SK-N-SH (cell line): ENCODE results near the gene GRM8. TPM values are rescaled to one million over a fixed set of nuclear protein-coding genes. Genes with fewer than 3 reads are reported as not detected.
"Not testable (repeated sequence)": the region's sequence is repeated elsewhere in the genome, so short reads cannot be mapped to it uniquely, and the experiment has no call there.

ENCODE experiments used
- CTCF ChIA-PET: fragments of 300-600, 350-600 bp; formaldehyde crosslinking; extraction: SDS; loops from one replicate; lab custom pipeline; 2021; lab: Yijun Ruan, JAX
- POLR2A ChIA-PET: fragments of 350-600 bp; sonication (Branson Sonifier 250); formaldehyde crosslinking; extraction: SDS; loops from one replicate; lab custom pipeline; 2020; ENCODE audit warnings: antibody characterized with exemption, inconsistent platforms; lab: Yijun Ruan, JAX
- DNase-seq: peaks from one replicate; pipeline ENCODE4 v3.0.0; 2012
- H2AFZ ChIP-seq: fragments of 200-600 bp; sonication (generic); 2 replicates; pipeline ENCODE4 v1.8.1; 2016; ENCODE audit warnings: antibody characterized with exemption, mild to moderate bottlenecking, low read depth
- H3F3A ChIP-seq: fragments of 200-600 bp; sonication (generic); replicated peaks from 2 replicates; pipeline ENCODE3; 2016; ENCODE audit warnings: antibody characterized with exemption, mild to moderate bottlenecking; ENCODE audit not compliant: insufficient read depth
- H3K27ac ChIP-seq, 2 experiments: fragments of 200-500 bp in 1 of 2; fragments of 200-600 bp in 1 of 2; sonication (Bioruptor generic) in 1 of 2; sonication (generic), shearing (Covaris generic) in 1 of 2; 2 replicates each; pipeline versions ENCODE4 v1.5.1 to v1.6.1; 2014 to 2016; ENCODE audit warnings: low read depth in 2 of 2, inconsistent platforms in 1 of 2, low read length in 1 of 2, mild to moderate bottlenecking in 1 of 2, mixed read lengths in 1 of 2
- H3K27me3 ChIP-seq: fragments of 200-600 bp; sonication (generic), shearing (Covaris generic); 2 replicates; pipeline ENCODE4 v1.6.1; 2016; ENCODE audit warnings: mixed run types; ENCODE audit not compliant: insufficient read depth
- H3K36me3 ChIP-seq, 2 experiments: fragments of 200-500 bp in 1 of 2; fragments of 200-600 bp in 1 of 2; sonication (Bioruptor generic) in 1 of 2; sonication (generic) in 1 of 2; replicated peaks in 1 of 2; 2 replicates each; pipeline versions ENCODE3 to v1.5.1; 2014 to 2016; ENCODE audit warnings: low read length in 1 of 2, mild to moderate bottlenecking in 1 of 2; ENCODE audit not compliant: insufficient read depth in 2 of 2, control insufficient read depth in 1 of 2
- H3K4me1 ChIP-seq, 2 experiments: fragments of 200-500 bp in 1 of 2; fragments of 200-600 bp in 1 of 2; sonication (Bioruptor generic) in 1 of 2; sonication (generic), shearing (Covaris generic) in 1 of 2; 2 replicates each; pipeline versions ENCODE4 v1.5.1 to v1.6.1; 2014 to 2016; ENCODE audit warnings: low read depth in 1 of 2, low read length in 1 of 2, mixed run types in 1 of 2; ENCODE audit not compliant: insufficient read depth in 2 of 2, control insufficient read depth in 1 of 2
- H3K4me2 ChIP-seq: fragments of 200-600 bp; sonication (generic), shearing (Covaris generic); 2 replicates; pipeline ENCODE4 v1.6.1; 2017; ENCODE audit warnings: mixed run types
- H3K4me3 ChIP-seq, 2 experiments: fragments of 200-500 bp in 1 of 2; fragments of 200-600 bp in 1 of 2; sonication (Bioruptor generic) in 1 of 2; sonication (generic), shearing (Covaris generic) in 1 of 2; 2 replicates each; pipeline versions ENCODE4 v1.5.1 to v1.8.1; 2014 to 2016; ENCODE audit warnings: low read depth in 2 of 2, inconsistent platforms in 1 of 2, low read length in 1 of 2, mild to moderate bottlenecking in 1 of 2, mixed read lengths in 1 of 2, moderate library complexity in 1 of 2
- H3K79me2 ChIP-seq: fragments of 200-600 bp; sonication (generic); 2 replicates; pipeline ENCODE4 v1.8.1; 2017; ENCODE audit warnings: mild to moderate bottlenecking; ENCODE audit not compliant: insufficient read depth
- H3K9ac ChIP-seq: fragments of 200-600 bp; sonication (generic); 2 replicates; pipeline ENCODE4 v1.6.1; 2017; ENCODE audit warnings: mixed run types
- H3K9me2 ChIP-seq: fragments of 200-600 bp; sonication (generic); 2 replicates; pipeline ENCODE4 v1.6.1; 2017; ENCODE audit warnings: mixed run types
- H3K9me3 ChIP-seq: fragments of 200-600 bp; sonication (generic); 2 replicates; pipeline ENCODE4 v1.6.1; 2017; ENCODE audit warnings: mixed run types, mild to moderate bottlenecking, moderate library complexity
- H4K20me1 ChIP-seq: fragments of 200-600 bp; sonication (generic); 2 replicates; pipeline ENCODE4 v1.6.1; 2017; ENCODE audit warnings: mild to moderate bottlenecking, mixed run types; ENCODE audit not compliant: insufficient read depth
- CTCF ChIP-seq: fragments of 200-600 bp; sonication (generic); IDR thresholded peaks from 2 replicates; pipeline ENCODE4 v1.6.1; 2017; ENCODE audit warnings: antibody characterized with exemption, mild to moderate bottlenecking, moderate library complexity
- MAX ChIP-seq: IDR thresholded peaks from 2 replicates; pipeline ENCODE4 v1.4.0; 2012; ENCODE audit warnings: low read depth
- MEF2A ChIP-seq: IDR thresholded peaks from 2 replicates; pipeline ENCODE4 v1.4.0; 2012; ENCODE audit warnings: low read depth, borderline replicate concordance
- MXI1 ChIP-seq: IDR thresholded peaks from 2 replicates; pipeline ENCODE4 v1.6.1; 2012; ENCODE audit warnings: mild to moderate bottlenecking, low read depth, low read length, improper control_type of control experiment
- NFIC ChIP-seq: IDR thresholded peaks from 2 replicates; pipeline ENCODE4 v1.4.0; 2012; ENCODE audit warnings: borderline replicate concordance
- RCOR1 ChIP-seq: fragments of 150-350 bp; IDR thresholded peaks from 2 replicates; pipeline ENCODE4 v1.6.1; 2017; ENCODE audit warnings: antibody characterized with exemption, low read length
- REST ChIP-seq: IDR thresholded peaks from 2 replicates; pipeline ENCODE4 v1.6.1; 2012; ENCODE audit warnings: mild to moderate bottlenecking, low read depth, low read length, moderate library complexity
- RFX5 ChIP-seq: IDR thresholded peaks from 2 replicates; pipeline ENCODE4 v1.6.1; 2012; ENCODE audit warnings: mild to moderate bottlenecking, improper control_type of control experiment, low read length
- RXRA ChIP-seq: IDR thresholded peaks from 2 replicates; pipeline ENCODE4 v1.4.0; 2012; ENCODE audit warnings: low read depth, mild to moderate bottlenecking, borderline replicate concordance
- SIN3A ChIP-seq: IDR thresholded peaks from 2 replicates; pipeline ENCODE4 v1.6.1; 2012; ENCODE audit warnings: low read depth, mild to moderate bottlenecking, low read length, moderate library complexity, borderline replicate concordance
- TAF1 ChIP-seq: IDR thresholded peaks from 2 replicates; pipeline ENCODE4 v1.6.1; 2012; ENCODE audit warnings: low read depth, mild to moderate bottlenecking, low read length, moderate library complexity, borderline replicate concordance
- USF2 ChIP-seq: fragments of 150-350 bp; IDR thresholded peaks from 2 replicates; pipeline ENCODE4 v1.6.1; 2017; ENCODE audit warnings: antibody characterized with exemption, low read length, low read depth, borderline replicate concordance
- ZBTB33 ChIP-seq: IDR thresholded peaks from 2 replicates; pipeline ENCODE4 v1.4.0; 2012; ENCODE audit warnings: low read depth, borderline replicate concordance
- WGBS: methylation state at CpG from one replicate; pipeline ENCODE4 v1.1.6; 2017; ENCODE audit warnings: low lambda C conversion rate; 5-methylcytosine and 5-hydroxymethylcytosine counted together
- polyA plus RNA-seq, 3 experiments: library from polyadenylated mRNA; depleted of rRNA; stranded (reverse); fragments of >200 nt; gene quantifications; 2 replicates each; pipeline ENCODE4 v1.2.3, GENCODE V29; 2012

GRM8 gene
- polyA plus RNA-seq, 1 of the 3 experiments (the other 2 are of a cell fraction), result 0.10 TPM

- no peaks in the 10 kb centered on the region for H3K27me3 ChIP-seq
- no peaks in the 10 kb centered on the region for H3K9me2 ChIP-seq
- no peaks in the 10 kb centered on the region for H4K20me1 ChIP-seq
- WGBS, result 50% methylated on average over 4 of the region's 4 CpGs
- H3K9me3 ChIP-seq, result no peaks in the 10 kb centered on the region
- H3K27ac ChIP-seq, result no peak overlapping the region
- H3K4me1 ChIP-seq, result no peaks in the 10 kb centered on the region
- no peak overlapping the region for H3K4me3 ChIP-seq
- no peak for DNase-seq
- ChIA-PET CTCF (interaction anchor here (1.0 to 1.6 kb wide), 3 partner anchors 18 to 1821 kb away, joined by 3 to 6 read pairs (median 4); no protein-coding TSS in a partner anchor), POLR2A (no interaction called here)
- no peak overlapping the region for H3K9ac ChIP-seq
- H3K36me3 ChIP-seq, result no peaks in the 10 kb centered on the region
- H2AFZ ChIP-seq, result no peak overlapping the region
- H3F3A ChIP-seq, result no peaks in the 10 kb centered on the region
- H3K79me2 ChIP-seq, result no peaks in the 10 kb centered on the region
- no peak overlapping the region for H3K4me2 ChIP-seq
- no peak for TF ChIP-seq RXRA
- TF ChIP-seq USF2, result no peak
- no peak for TF ChIP-seq RCOR1
- TF ChIP-seq NFIC, result no peak
- no peak for TF ChIP-seq TAF1
- no peak for TF ChIP-seq ZBTB33
- no peak for TF ChIP-seq SIN3A
- TF ChIP-seq CTCF, result no peak
- no peak for TF ChIP-seq MXI1
- TF ChIP-seq REST, result no peak
- TF ChIP-seq RFX5, result no peak
- TF ChIP-seq MAX, result no peak
- no peak for TF ChIP-seq MEF2A
These were observed 371.4 kb downstream of the GRM8 start for GRCh38 chr7:126881315-126881714.

GRCh38 chr7:126876536-126876935, 376.2 kb downstream of the GRM8 start:
- H3K27me3 ChIP-seq, H3K79me2 ChIP-seq, H3K36me3 ChIP-seq, H3K4me1 ChIP-seq, H4K20me1 ChIP-seq, H3K4me3 ChIP-seq, H3K9me2 ChIP-seq, DNase-seq, H3F3A ChIP-seq, H3K9me3 ChIP-seq, POLR2A ChIA-PET, H3K9ac ChIP-seq, CTCF ChIA-PET, H3K27ac ChIP-seq, H3K4me2 ChIP-seq, H2AFZ ChIP-seq: not testable (repeated sequence)
- WGBS, result 32% methylated on average over 3 of the region's 3 CpGs
